ENCODE results near the gene SKI.

The SKI gene

DNA sequence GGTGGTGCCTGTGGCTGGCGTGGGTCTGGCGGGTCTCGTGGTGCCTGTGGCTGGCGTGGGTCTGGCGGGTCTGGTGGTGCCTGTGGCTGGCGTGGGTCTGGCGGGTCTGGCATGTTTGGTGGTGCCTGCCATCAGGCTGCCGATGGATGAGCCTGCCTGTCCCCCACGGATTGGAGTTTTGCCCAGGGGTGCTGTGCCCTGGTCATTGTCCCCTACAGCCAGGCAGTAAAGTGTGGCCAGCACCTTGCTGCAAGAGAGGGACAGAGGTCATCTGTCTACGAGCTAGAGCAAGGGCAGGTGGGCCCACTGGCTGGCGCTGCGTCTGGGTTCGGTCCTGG is 41.8 kb downstream of the SKI start:
- H3K27ac Mint-ChIP-seq: peak overlapping the region; percentile 99
- DNase-seq: no peak
- H3K4me3 Mint-ChIP-seq: peak overlapping the region; percentile 47

DNA sequence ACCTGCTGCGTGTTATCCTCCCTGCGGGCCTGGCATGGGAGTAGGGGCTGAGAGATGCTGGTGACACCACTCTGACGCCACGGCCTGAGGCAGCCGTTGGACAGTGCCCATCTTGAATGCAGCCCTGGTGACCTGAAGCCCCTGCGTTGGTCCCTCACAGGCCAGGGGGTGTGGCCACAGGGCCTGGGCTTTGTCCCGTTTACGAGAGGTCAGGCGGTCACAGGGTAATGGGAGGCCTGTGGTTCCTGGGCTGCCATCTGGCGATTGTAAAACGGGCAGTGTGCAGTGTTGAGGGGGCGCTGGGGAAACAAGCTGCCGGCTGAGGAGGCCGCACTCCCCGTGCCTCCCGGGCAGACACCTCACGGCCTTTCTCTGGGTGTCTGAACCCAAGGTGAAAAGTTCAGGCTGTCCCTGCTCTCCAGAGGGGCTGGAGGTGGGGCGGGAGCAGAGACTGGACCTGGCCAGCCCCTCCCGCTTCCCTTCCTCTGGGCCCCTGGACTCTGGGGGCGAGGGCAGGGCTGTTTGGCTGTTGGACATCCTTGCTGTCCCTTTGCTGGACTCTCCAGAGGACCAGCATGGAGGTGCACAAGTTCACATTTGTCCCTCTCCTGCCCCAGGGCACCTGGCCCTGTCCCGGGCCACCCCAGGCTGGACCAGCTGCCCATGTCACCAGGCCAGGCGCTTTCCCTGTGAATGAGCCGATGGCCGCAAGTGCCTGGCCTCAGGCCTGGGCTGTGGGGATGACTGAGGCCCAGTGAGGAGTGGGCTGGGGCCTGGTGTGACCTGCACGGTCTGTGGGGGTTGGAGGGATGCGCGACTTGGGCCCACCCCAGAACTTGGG is 42.4 kb downstream of the SKI start:
- no peaks in the 10 kb centered on the region for H3K9me3 Mint-ChIP-seq
- peak; percentile 83 for DNase-seq
- peak overlapping the region; percentile 47 for H3K4me3 Mint-ChIP-seq
- TF ChIP-seq, protein P1, sequence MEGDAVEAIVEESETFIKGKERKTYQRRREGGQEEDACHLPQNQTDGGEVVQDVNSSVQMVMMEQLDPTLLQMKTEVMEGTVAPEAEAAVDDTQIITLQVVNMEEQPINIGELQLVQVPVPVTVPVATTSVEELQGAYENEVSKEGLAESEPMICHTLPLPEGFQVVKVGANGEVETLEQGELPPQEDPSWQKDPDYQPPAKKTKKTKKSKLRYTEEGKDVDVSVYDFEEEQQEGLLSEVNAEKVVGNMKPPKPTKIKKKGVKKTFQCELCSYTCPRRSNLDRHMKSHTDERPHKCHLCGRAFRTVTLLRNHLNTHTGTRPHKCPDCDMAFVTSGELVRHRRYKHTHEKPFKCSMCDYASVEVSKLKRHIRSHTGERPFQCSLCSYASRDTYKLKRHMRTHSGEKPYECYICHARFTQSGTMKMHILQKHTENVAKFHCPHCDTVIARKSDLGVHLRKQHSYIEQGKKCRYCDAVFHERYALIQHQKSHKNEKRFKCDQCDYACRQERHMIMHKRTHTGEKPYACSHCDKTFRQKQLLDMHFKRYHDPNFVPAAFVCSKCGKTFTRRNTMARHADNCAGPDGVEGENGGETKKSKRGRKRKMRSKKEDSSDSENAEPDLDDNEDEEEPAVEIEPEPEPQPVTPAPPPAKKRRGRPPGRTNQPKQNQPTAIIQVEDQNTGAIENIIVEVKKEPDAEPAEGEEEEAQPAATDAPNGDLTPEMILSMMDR (IDR thresholded peaks at IDR 0.05): no peak
- peaks cover 87% of the 10 kb centered on the region for H3K4me1 Mint-ChIP-seq
- H3K36me3 Mint-ChIP-seq (ENCODE audit: low read depth): peaks cover under 1% of the 10 kb centered on the region
- peak overlapping the region; percentile 99 for H3K27ac Mint-ChIP-seq
- no peaks in the 10 kb centered on the region for H3K27me3 Mint-ChIP-seq (ENCODE audit: low read depth, poor library complexity)

More for the DNA sequence above, 41.8 kb downstream of the SKI start:
- no peaks in the 10 kb centered on the region for H3K27me3 Mint-ChIP-seq (ENCODE audit: low read depth, poor library complexity)
- H3K36me3 Mint-ChIP-seq (ENCODE audit: low read depth): peaks cover 7% of the 10 kb centered on the region
- TF ChIP-seq, protein P1 (IDR thresholded peaks at IDR 0.05): no peak
- H3K4me1 Mint-ChIP-seq: peaks cover 87% of the 10 kb centered on the region
- H3K9me3 Mint-ChIP-seq: no peaks in the 10 kb centered on the region

DNA sequence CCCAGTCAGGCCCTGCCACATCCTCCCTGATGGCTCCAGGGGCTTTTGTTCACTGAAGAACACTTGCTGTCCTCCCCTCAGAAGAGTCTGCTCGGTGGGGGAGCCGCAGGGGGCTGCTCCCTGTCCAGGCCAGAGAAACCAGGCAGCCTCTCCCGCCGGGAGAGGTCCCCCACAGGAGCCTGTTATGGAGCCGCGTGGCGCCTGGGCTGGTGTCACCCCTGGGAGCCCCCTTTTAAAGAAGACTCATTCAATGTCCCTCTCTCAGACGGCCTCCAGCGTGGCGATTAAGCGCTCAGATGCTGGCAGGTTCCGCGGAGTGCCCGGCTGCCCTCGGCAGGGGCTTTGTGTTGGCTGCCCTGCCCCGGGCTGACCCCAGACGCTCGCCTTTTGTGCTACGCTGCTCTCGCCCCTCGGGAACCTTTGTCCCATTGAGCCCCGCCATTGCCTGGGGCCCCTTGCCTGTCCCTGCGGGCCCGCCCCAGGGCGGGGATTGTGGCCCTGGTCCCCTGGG is 43.1 kb downstream of the SKI start:
- Mint-ChIP-seq H3K4me3 (no peak overlapping the region), H3K9me3 (no peaks in the 10 kb centered on the region), H3K36me3 (ENCODE audit: low read depth) (no peaks in the 10 kb centered on the region), H3K4me1 (peaks cover 88% of the 10 kb centered on the region), H3K27me3 (ENCODE audit: low read depth, poor library complexity) (no peaks in the 10 kb centered on the region), H3K27ac (peak overlapping the region; percentile 93)
- TF ChIP-seq, protein P1 (IDR thresholded peaks at IDR 0.05): no peak
- DNase-seq: peak; percentile 43

DNA sequence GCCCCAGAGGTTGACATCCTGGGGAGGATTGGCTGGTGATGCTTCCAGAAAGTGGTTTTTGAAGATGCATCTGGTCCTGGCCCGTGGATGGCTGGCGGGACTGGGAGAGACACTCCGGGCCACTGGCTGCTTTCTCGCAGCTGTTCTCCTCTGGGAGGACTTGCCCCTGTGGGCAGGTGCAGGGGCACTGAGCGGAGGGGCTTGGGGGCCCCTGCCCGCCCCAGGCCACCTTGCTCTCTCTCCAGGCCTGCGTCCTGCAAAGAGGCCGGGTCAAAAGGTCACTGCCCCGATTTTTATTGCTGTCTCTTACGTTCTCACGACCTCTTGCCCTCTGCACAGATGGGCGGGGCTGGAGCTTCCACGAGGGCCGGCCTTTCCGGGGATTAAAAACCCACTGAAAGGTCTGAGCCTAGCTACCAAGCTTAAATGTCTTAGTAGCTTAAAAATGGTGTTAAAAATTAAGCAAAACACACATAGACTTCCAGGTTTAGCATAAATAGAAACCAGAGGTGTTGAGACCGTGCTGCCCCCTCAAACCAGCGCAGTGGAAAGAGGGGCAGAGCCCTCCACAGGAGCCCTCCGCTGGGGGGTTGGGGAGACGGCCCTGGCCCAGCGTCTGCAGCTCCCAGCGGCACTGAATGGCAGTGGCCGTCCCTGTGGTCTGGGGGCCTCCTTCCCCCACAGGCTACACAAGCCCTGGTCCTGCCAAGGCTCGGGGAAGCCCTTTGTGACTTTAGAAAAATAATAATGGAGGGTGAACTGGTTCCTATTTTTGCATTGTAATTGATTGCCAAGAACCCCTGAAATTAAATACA is 43.9 kb downstream of the SKI start:
- H3K4me3 Mint-ChIP-seq: peak overlapping the region; percentile 75
- peak overlapping the region; percentile 100 for H3K27ac Mint-ChIP-seq
- H3K36me3 Mint-ChIP-seq (ENCODE audit: low read depth): peaks cover 6% of the 10 kb centered on the region
- no peaks in the 10 kb centered on the region for H3K9me3 Mint-ChIP-seq
- TF ChIP-seq, protein P1 (IDR thresholded peaks at IDR 0.05): no peak
- DNase-seq: peak; percentile 85
- peaks cover 88% of the 10 kb centered on the region for H3K4me1 Mint-ChIP-seq
- no peaks in the 10 kb centered on the region for H3K27me3 Mint-ChIP-seq (ENCODE audit: low read depth, poor library complexity)

DNA sequence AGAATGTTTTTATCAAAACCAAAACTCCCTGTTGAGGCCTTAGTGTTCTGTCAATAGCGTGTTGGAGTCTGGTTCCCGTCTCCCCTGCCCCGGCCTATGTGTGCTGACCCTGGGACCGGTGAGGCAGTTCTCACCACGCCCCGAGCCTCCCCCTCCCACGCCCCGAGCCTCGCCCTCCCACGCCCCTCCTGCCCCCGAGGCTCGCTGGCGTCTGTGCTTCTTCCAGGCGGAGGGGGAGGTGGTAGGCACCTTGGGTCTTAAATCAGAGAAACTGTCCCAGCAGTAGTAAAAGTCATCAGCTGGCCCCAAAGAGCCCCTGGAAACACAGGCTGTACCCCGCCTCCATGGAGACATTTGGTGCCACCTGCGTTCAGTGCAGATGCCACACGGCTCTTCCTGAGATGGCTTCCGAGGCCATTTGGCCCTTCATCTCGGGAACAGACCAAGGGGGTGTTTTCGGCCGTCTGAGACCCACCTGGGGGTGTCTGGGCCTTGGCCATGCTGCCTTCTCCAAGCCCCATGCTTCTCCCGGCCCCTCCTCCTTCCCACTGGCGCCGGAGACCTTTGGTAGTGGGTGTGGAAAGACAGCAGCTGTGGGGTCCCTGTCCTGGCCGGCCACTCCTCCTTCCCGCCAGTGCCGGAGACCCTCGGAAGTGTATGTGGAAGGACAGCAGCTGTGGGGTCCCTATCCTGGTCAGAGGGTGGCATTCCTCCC is 44.7 kb downstream of the SKI start:
- Mint-ChIP-seq H3K4me3 (peak overlapping the region; percentile 34), H3K9me3 (no peaks in the 10 kb centered on the region), H3K27me3 (ENCODE audit: low read depth, poor library complexity) (no peaks in the 10 kb centered on the region), H3K36me3 (ENCODE audit: low read depth) (peaks cover 14% of the 10 kb centered on the region), H3K4me1 (peaks cover 89% of the 10 kb centered on the region), H3K27ac (peak overlapping the region; percentile 100)
- peak; percentile 51 for DNase-seq
- TF ChIP-seq, protein P1 (IDR thresholded peaks at IDR 0.05): no peak

All from nephron progenitor cell (in vitro differentiated cells).